NB4 (cell line): ENCODE results near the gene LPP.

Experiments
- DNase-seq: peaks from one replicate; pipeline ENCODE4 v3.0.0; 2010; ENCODE audit warnings: low read depth
- H3K4me3 ChIP-seq: one replicate; pipeline ENCODE4 v1.5.1; 2011; ENCODE audit warnings: mild to moderate bottlenecking, low read depth, low read length, moderate library complexity
- CTCF ChIP-seq: IDR thresholded peaks from one replicate; pipeline ENCODE4 v1.5.1; 2012; ENCODE audit warnings: low read depth, low read length
- MAX ChIP-seq: IDR thresholded peaks from 2 replicates; pipeline ENCODE4 v1.6.1; 2011; ENCODE audit warnings: low read depth, low read length
- MYC ChIP-seq: IDR thresholded peaks from 2 replicates; pipeline ENCODE4 v1.6.1; 2011; ENCODE audit warnings: low read depth, low read length
- POLR2A ChIP-seq: IDR thresholded peaks from 2 replicates; pipeline ENCODE4 v1.6.1; 2011; ENCODE audit warnings: mild to moderate bottlenecking; ENCODE audit not compliant: insufficient read length; ENCODE audit errors: extremely low read depth

LPP gene

GRCh38 chr3:188304501-188304900 is 150.5 kb downstream of the LPP start:
- TF ChIP-seq CTCF (no peak), MAX (no peak), MYC (no peak), POLR2A (no peak)
- no peak for DNase-seq
- H3K4me3 ChIP-seq = no peak overlapping the region

- DNase-seq = no peak
- TF ChIP-seq CTCF = no peak
- H3K4me3 ChIP-seq = no peak overlapping the region
These were observed 151.3 kb downstream of the LPP start for GRCh38 chr3:188305220-188305619.

GRCh38 chr3:188306435-188307005 is 152.6 kb downstream of the LPP start:
- TF ChIP-seq CTCF (no peak), MYC (no peak), MAX (no peak), POLR2A (no peak)
- no peak for DNase-seq
- H3K4me3 ChIP-seq = no peak overlapping the region

- no peak overlapping the region for H3K4me3 ChIP-seq
- TF ChIP-seq MAX (no peak), POLR2A (no peak), MYC (no peak), CTCF (no peak)
- no peak for DNase-seq
These were observed 155.7 kb downstream of the LPP start for GRCh38 chr3:188309437-188310269.

DNA sequence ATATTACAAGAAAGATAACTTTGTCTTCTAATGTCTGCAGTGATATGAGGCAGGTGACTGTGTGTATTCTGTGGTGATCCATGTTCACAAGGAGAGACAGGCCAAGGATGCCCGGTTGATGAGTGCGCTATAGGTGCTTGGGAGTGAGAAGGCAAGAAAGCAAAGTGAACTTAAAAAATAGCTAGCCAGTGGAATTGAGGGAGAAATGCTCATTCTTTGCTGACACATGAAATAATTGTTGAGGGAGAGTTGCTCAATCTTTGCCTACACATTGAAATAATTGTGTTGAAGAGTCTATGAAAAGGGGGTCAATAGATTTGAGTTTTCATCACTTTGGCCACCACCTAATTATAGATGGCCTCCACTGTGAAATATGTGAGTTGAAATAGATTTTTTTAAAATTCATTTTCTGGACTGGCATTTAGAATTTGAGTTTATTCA is 156.3 kb downstream of the LPP start:
- no peak overlapping the region for H3K4me3 ChIP-seq
- TF ChIP-seq CTCF = no peak
- no peak for TF ChIP-seq POLR2A
- TF ChIP-seq MAX = no peak
- no peak for TF ChIP-seq MYC
- no peak for DNase-seq
